Fibroblast of lung (primary cell): Measurements from ENCODE around the gene MBD6.

Experiments used
- CTCF ChIP-seq, 2 donors: IDR thresholded peaks in 1 of 2; conservative IDR thresholded peaks in 1 of 2; 1 replicate in 1 of 2; 2 replicates in 1 of 2; pipeline ENCODE4 v1.5.1; 2011 to 2012; ENCODE audit warnings: low read length in 2 of 2, control low read depth in 1 of 2, inconsistent platforms in 1 of 2, low read depth in 1 of 2, mild to moderate bottlenecking in 1 of 2
- EZH2 ChIP-seq: IDR thresholded peaks from 2 replicates; pipeline ENCODE4 v1.5.1; 2012; ENCODE audit warnings: low read length, control low read depth, mild to moderate bottlenecking; ENCODE audit errors: missing control alignments

DNA sequence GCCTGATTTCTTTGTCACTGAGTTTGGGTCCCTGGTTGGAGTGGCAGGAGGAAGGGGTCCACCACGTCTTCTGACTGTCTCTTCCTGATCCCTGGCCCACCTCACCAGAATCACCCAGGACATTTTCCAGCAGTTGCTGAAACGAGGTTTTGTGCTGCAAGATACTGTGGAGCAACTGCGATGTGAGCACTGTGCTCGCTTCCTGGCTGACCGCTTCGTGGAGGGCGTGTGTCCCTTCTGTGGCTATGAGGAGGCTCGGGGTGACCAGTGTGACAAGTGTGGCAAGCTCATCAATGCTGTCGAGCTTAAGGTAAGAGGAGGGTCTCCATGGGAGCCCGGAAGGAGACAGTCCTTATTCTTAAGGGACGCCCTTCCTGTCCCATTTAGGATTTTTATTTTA lies 22.4 kb upstream of the MBD6 start:
- no peak for TF ChIP-seq CTCF (conservative IDR thresholded peaks at IDR 0.05 in 1 of 2, IDR thresholded peaks at IDR 0.05 in 1 of 2; ENCODE audit: low read depth in 1 of 2, low read length in 2 of 2)
- no peak for TF ChIP-seq EZH2
